Stimulated activated CD8-positive, alpha-beta memory T cell treated with anti-CD3 and anti-CD28 coated beads, Interleukin-4, amount 100 ng/mL, for 24 hours (primary cell): ENCODE data around the gene TBCCD1.
"Not testable (repeated sequence)": the region's sequence is repeated elsewhere in the genome, so short reads cannot be mapped to it uniquely, and the experiment has no call there.

Experiments
- DNase-seq: peaks from one replicate; pipeline ENCODE4 v3.0.0-alpha.2; 2020; ENCODE audit warnings: low read depth

The TBCCD1 gene

GRCh38 chr3:186552408-186553031, 14.6 kb downstream of the TBCCD1 start:
- DNase-seq: no peak

DNA sequence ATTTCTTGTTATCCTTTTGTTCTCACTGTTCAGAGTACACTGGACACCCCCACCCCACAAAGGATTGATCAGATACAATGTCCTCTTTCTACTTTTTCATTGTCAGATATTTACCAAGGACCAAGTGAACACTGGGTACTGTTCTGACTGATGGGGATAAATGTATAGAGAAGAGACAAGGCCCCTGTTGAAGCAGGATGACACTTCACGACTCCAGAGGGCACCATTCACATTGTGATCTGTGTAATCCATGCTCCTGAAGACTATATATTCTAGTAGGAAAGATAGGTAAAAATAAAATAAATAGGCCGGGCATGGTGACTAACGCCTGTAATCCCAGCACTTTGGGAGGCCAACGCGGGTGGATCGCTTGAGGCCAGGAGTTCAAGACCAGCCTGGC, 15.8 kb downstream of the TBCCD1 start:
- no peak for DNase-seq

DNA sequence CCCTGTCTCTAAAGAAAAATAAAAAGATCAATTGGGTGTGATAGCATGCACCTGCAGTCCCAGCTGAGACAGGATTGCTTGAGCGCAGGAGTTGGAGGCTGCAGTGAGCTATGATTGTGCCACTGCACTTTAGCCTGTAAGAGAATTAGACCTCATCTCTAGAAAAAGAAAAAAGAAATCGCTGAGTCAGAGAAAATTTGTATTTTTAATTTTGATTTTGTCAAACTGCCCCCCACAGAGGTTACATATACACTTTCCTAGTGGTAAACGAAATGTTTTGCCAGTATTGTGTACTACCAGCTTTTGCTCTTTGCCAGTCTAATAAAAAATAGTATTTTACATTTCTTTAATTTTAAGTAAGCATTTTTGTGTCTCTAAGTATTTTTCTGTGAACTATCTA, 17.6 kb downstream of the TBCCD1 start:
- DNase-seq: no peak

GRCh38 chr3:186544281-186544680, 22.9 kb downstream of the TBCCD1 start, which contains the start of gene CRYGS:
Gene CRYGS, minus strand, starts transcription at chr3:186544380. Its CDS starts 54 bp downstream, at chr3:186544326.
- no peak for DNase-seq

GRCh38 chr3:186540835-186541226, 26.3 kb downstream of the TBCCD1 start:
- DNase-seq: no peak

DNA sequence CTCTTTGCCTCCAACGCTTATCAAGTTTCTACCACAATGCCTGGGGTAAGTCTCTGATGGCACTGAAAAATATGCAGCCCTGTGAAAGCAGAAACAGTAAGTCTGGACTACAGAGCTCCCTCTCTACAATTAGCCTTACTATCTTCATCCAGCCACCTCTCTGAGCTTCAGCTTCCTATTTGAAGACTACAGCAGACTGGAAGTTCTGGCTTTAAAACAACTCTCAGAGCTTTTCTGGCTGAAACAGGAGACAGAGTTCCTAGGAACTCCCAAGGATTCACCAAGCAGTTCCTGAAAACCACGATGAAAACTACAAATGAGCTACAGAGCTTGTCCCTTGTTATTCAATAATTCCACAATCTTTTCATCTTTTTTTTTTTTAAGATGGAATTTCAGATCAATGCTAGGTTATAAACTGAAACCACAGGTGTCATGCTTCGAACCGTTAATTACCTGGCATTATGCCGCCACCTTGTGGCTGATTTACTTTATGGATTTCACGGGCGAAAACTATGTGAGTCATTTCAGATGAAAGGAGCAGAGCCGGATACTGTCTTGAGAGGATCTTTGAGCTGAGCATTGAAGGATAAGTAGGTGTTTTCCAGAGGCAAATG, 26.8 kb downstream of the TBCCD1 start:
- peak; percentile 59 for DNase-seq

DNA sequence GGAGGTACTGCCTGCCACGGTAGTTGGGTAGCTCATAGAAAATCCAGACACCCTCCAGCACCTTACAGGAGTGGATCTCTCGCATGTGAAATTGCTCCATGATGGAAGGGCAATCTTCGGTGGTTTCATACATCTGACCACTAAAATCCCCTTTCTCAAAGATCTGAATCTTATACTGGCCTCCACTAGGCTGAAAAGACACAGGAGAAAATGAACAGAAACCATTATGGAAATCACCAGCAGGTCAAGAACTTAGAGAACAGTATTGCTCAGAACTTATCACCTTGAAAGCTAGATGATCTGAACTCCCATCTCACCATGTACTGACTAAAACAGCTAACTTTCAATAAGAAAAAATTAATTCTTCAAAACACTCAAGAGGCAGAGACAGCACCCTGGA, 28.4 kb downstream of the TBCCD1 start:
- no peak for DNase-seq

DNA sequence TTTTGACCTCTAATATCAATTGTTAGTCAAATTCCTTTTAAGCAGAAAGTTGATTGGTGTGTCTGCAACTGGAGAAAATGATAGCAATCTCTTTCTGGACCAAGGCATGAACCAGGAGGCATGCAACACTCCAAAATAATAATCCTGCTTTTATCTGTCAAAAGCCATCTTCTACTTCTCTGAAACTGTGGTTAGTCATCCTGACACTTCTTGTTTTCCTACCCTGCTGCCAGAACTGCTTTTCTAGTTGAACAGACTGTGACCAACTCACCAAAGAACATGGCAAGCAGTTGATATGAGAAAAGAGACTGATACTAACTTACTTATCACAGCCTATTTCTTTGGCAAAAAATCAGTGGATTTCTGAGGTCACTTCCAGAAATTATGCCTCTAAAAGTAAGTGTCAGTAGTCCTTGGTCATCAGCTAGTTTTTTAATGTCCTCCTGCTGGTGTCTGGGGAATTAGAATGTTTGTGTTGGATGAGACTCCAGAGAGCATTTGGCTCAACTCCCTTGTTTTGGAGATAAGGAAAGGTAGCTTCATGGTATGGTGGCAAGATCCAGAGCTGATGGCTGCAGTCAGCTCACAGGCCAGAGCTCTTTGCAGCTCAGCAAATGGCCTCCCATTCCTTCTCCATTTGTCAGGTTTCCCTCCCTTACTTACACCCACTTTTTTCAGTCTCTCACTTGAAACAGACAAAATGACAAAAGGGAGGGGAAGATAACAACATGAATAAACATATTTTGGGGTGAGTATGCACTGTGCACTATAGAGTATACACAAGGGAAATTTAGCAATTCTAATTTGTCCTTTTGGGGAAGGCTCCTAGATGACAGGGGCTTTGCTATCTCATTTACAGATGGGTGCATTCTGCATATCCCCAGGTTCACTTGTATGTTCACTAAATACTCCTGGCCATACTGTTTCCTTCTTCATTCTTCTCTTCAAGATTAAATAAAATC, 30.0 kb downstream of the TBCCD1 start:
- no peak for DNase-seq

GRCh38 chr3:186534113-186534669, 32.9 kb downstream of the TBCCD1 start:
- DNase-seq: no peak

DNA sequence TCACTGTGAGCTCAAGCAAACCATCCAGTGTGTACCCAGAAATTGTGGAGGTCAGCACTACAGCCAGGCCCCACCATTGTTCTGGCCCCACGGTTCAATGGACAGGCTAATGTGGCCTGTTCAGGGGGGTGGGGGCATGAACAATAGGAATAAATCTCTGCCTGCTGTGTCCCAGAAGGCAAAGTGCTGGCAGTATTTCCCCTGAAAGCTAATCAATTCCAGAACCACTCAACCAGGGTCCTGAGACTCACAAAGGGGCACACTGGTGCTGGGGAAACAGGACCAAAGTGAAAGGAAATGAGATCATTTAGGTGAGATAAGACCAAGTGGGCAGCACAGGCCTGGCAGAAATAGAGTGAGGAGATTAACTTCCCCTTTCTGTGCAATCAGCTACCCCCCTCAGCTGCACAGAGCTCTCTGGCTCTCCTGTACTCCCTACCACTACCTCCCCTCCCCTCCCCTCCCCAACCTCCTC, 34.5 kb downstream of the TBCCD1 start:
- DNase-seq: no peak

DNA sequence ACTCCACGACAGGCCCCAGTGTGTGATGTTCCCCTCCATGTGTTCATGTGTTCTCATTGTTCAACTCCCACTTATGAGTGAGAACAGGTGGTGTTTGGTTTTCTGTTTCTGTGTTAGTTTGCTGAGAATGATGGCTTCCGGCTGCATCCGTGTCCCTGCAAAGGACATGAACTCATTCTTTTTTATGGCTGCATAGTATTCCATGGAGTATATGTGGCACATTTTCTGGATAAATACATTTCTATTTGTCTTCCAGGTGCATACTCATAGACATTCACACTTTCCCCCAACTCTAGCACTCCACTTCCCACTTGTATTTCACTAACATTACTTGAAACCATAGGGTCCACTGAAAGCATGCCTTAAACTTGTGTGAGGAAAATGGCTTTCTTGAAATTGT, 35.4 kb downstream of the TBCCD1 start:
- DNase-seq: not testable (repeated sequence)

DNA sequence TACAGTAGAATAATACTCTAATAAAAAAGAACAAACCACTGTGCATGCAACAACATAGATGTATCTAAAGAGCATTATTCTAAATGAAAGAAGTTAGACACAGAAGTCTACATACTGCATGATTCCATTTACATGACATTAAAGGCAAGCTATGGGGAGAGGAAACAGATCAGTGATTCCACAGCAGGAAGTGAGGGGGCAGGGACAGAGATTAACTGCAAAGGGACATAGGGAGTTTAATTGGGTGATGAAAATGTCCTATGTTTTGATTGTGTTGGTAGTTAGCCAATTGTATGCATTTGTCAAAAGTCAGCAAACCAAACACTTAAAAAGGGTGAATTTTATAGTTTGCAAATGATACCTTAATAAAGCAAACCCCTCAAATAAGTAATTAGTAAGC, 36.7 kb downstream of the TBCCD1 start:
- DNase-seq: no peak

DNA sequence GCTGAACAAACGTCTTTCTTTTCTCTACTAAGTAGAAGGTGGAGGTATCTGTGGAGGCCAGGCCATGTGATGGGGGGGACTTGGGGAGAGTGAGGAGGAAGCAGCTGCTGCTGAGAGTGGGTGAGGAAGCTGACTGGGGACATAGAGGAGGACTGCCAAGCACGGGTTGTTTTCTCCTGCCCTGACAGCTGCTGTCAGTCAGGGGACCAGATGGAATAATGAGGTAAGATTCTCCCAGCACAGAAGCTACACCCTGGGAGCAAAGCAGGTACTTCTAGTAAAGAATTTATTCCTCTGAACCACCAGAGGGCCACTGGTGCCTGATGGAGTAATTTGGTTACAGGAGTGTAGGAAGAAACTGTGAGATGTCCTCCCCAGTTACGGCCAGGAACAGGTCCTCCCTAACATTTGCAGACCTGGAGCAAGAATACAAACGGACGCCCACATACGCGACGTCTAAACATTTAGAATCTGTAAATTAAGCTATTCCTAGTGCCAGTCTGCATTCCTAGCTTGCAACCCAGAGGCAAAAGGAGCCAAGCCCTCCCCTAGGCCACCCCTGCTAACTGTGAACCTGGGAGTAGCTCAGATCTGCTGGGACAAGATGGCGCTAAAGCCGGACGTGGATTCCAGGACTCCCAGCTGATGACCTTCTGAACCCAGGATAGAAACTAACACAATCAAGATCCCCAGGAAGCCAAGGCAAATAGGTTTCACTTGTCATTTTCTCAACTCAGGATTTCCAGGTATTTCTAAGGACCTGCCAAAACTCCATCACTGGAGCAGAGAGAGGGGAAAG, 37.7 kb downstream of the TBCCD1 start:
- no peak for DNase-seq

DNA sequence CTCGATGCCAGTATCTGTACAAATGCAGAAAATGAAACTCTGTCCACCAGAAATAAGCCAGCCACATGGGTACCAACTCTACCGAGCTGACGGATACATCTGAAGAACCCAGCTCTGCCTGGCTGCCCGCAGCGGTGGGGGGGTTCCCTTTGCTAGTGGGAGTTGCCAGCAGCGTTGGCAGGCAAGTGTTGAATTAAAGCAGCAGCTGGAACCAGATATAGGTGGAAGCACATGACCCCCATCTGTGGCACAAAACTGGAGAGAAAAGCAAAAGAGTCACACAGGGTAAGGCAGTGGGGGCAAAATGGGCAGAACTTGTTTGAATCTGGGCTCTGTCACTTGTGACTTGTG, 40.9 kb downstream of the TBCCD1 start:
- DNase-seq: no peak

DNA sequence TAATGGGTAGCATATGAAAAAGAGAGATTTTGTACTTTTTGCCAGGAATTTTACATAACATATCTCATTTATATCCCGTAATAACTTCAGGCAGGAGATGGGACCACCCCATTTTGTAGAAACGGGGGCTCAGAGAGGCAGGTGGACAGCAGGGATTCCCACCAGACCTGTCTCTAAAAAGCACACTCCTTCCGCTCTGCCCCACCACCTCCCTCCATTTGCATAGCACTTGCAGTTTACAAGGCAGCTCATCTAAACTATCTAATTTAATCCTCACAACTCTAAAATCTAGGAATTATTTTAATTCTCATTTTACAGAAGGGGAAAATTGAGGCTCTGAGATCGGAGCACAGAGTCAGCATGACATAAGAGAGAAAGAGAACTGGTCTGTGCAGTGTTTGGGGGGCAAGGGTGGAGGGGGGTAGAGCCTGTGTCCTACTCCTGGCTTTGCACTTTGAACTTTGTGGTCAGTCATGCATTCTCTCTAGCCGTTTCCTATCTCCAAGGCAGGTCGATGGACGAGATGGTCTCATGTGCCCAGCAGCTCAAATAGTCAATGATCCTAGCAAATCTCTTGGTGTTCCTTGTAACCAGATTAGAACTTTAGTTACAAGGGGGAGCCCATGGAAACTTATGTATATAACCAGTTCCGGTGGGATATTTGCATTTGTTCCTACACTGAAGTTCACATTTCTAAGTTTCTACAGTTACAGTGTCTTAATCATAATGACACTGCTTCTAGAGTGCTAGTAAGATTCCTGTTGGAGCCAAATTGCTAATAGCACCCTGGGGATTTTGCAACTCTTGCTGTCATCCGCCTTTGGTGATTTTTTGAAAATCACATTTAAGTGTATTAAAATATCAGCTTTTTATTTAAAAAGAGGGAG, 41.5 kb downstream of the TBCCD1 start:
- DNase-seq: no peak

DNA sequence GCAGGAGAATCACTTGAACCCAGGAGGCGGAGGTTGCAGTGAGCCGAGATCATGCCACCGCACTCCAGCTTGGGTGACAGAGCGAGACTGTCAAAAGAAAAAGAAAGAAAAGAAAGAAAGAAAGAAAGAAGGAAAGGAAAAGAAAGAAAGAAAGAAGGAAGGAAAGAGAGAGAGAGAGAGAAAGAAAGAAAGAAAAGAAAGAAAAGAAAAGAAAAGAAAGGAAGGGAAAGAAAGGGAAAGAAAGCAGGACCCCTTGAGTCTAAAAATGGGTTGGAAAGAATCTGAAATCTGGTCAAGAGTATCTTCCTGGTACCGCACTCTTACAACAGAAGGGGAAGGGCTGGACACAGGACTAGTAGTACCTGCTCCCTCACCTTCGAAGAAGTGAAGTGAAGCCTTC, 42.5 kb downstream of the TBCCD1 start:
- no peak for DNase-seq

- no peak for DNase-seq
Measured at GRCh38 chr3:186523434-186523833, 43.7 kb downstream of the TBCCD1 start.

DNA sequence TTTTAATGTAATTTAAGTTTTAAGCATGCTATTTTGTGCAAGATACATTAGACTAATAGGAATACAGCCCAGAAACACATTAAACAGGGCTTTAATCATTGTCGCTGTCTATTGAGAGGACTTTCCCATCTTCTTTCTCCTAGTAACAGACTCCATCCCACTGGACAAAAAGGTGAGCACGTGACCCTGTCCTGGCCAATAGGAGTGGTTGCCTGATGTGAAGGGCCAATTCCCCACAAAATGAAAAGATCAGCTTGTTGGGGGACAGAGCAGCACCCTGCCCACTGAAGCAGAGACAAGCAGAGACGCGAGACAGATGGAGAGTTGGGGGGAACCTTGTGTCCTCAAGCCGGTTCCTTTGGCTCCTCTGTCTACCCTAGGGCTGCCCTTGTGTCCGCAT, 44.1 kb downstream of the TBCCD1 start:
- no peak for DNase-seq

- DNase-seq: no peak
Measured at GRCh38 chr3:186520957-186521842, 45.9 kb downstream of the TBCCD1 start.

DNA sequence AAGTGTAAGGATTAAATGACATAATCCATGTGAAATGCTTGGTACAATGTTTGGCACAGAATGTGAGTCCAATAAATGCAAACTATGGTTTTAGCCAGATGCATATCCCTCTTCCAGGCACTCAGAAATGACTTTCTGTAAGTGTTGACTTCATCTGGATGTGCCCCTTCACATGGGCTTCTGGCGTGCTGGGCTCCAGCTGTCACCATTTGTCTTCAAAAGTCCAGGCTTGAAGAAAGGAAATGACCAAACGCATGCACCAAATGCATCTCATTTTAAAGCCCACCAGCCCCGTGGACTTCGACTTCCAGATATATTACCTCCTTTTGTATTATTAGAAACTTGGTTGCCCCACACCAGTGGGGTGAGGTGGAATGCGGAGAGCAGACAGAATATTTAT, 46.7 kb downstream of the TBCCD1 start:
- no peak for DNase-seq
